ENCODE data around the gene SMIM36.
"Not testable (repeated sequence)": the region's sequence is repeated elsewhere in the genome, so short reads cannot be mapped to it uniquely, and the experiment has no call there.

Gene SMIM36

GRCh38 chr17:55450232-55450825 lies 60.9 kb downstream of the SMIM36 start:
- no peak for TF ChIP-seq CTCF (IDR thresholded peaks at IDR 0.05; ENCODE audit: low read depth, low read length)
- Histone ChIP-seq H3K4me1 (peaks cover 3% of the 10 kb centered on the region; the same call in 1 of the 2 replicates), H3K9me3 (no peaks in the 10 kb centered on the region), H3K36me3 (no peaks in the 10 kb centered on the region), H3K4me3 (ENCODE audit: low read depth, low read length) (no peak overlapping the region), H3K27me3 (no peaks in the 10 kb centered on the region)
- DNase-seq = no peak

GRCh38 chr17:55448681-55449080 lies 62.6 kb downstream of the SMIM36 start:
- DNase-seq = no peak
- no peak overlapping the region for H3K4me3 ChIP-seq (ENCODE audit: low read depth, low read length)
- no peak for TF ChIP-seq CTCF (IDR thresholded peaks at IDR 0.05; ENCODE audit: low read depth, low read length)
- no peaks in the 10 kb centered on the region for H3K36me3 ChIP-seq
- H3K27me3 ChIP-seq = no peaks in the 10 kb centered on the region
- H3K9me3 ChIP-seq = no peaks in the 10 kb centered on the region
- H3K4me1 ChIP-seq = peaks cover 7% of the 10 kb centered on the region

GRCh38 chr17:55446581-55447205 lies 64.6 kb downstream of the SMIM36 start:
- H3K4me3 ChIP-seq (ENCODE audit: low read depth, low read length) = no peak overlapping the region
- peaks cover 6% of the 10 kb centered on the region for H3K4me1 ChIP-seq
- H3K36me3 ChIP-seq = no peaks in the 10 kb centered on the region
- DNase-seq = no peak
- H3K9me3 ChIP-seq = no peaks in the 10 kb centered on the region
- no peaks in the 10 kb centered on the region for H3K27me3 ChIP-seq
- TF ChIP-seq CTCF (IDR thresholded peaks at IDR 0.05; ENCODE audit: low read depth, low read length) = no peak

- H3K4me1 ChIP-seq = peaks cover 13% of the 10 kb centered on the region
Measured at GRCh38 chr17:55446004-55446403, 65.2 kb downstream of the SMIM36 start.

GRCh38 chr17:55444471-55445441 lies 66.5 kb downstream of the SMIM36 start:
- Histone ChIP-seq H3K4me3 (ENCODE audit: low read depth, low read length) (no peak overlapping the region), H3K36me3 (no peaks in the 10 kb centered on the region), H3K9me3 (no peaks in the 10 kb centered on the region), H3K4me1 (peaks cover 18% of the 10 kb centered on the region), H3K27me3 (no peaks in the 10 kb centered on the region)
- no peak for TF ChIP-seq CTCF (IDR thresholded peaks at IDR 0.05; ENCODE audit: low read depth, low read length)
- no peak for DNase-seq

More at GRCh38 chr17:55446004-55446403, 65.2 kb downstream of the SMIM36 start:
- not testable (repeated sequence) for H3K4me3 ChIP-seq (ENCODE audit: low read depth, low read length); H3K27me3 ChIP-seq; H3K36me3 ChIP-seq; H3K9me3 ChIP-seq; DNase-seq

GRCh38 chr17:55443904-55444303 lies 67.3 kb downstream of the SMIM36 start:
- Histone ChIP-seq H3K4me1 (peaks cover 23% of the 10 kb centered on the region), H3K4me3 (ENCODE audit: low read depth, low read length) (no peak overlapping the region), H3K27me3 (no peaks in the 10 kb centered on the region), H3K36me3 (no peaks in the 10 kb centered on the region), H3K9me3 (no peaks in the 10 kb centered on the region)
- DNase-seq = no peak
- TF ChIP-seq CTCF (IDR thresholded peaks at IDR 0.05; ENCODE audit: low read depth, low read length) = no peak

Measured in BE2C (cell line).